Pulmonary artery endothelial cell (primary cell): Measurements from ENCODE around the gene MYO3A. TPM values are rescaled to one million over a fixed set of nuclear protein-coding genes. Genes with fewer than 3 reads are reported as not detected.

Experiments used
- DNase-seq: peaks from one replicate; pipeline ENCODE4 v3.0.0-alpha.2; 2011; ENCODE audit warnings: low read depth, low spot score
- total RNA-seq: library from RNA; depleted of rRNA; stranded (reverse); fragments of >200 nt; gene quantifications from 2 replicates; pipeline ENCODE4 v1.2.3, GENCODE V29; 2014

Gene MYO3A
- total RNA-seq, 1 donor from 2014 or later: not detected

DNA sequence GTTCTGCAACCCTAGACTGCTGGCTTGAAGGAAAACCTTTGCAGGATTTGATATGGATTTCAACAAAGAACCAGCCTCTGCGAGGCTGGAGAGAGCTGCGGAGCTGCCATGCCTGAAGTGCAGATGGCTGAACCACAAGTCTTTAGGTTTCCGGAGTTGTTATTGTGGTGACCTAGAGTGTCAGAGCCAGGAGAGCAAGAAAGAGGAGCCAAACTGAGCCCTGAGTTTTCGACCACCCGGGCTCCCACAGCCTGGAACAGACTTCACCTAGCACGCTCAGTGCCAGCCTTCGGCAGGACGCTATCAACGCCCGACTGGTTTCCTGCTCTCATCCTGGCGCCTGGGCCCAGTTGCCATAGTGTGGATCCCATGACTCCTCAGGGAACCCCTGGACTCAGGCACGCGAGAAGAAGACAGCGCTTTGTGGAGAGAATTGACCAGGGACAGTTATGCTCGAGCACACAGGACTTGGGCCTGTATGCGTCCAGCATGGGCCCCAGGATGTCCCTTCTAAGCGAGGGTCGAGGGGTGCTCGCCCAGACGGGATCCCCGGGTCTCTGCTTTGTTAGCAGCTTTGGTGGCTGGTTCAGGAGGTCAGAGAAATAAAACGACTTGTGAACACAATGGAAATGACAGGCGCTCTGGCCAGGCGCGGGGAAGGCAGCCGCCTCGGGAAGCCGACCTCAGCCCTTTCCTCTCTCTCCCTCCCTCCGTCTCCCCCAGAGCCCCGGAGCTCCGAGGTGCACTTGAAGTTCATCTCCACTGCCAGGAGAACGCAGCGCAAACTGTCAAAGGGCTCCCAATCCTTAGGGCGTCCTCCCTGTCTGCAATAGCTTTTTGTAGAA, 280.7 kb downstream of the MYO3A start:
- DNase-seq: no peak

DNA sequence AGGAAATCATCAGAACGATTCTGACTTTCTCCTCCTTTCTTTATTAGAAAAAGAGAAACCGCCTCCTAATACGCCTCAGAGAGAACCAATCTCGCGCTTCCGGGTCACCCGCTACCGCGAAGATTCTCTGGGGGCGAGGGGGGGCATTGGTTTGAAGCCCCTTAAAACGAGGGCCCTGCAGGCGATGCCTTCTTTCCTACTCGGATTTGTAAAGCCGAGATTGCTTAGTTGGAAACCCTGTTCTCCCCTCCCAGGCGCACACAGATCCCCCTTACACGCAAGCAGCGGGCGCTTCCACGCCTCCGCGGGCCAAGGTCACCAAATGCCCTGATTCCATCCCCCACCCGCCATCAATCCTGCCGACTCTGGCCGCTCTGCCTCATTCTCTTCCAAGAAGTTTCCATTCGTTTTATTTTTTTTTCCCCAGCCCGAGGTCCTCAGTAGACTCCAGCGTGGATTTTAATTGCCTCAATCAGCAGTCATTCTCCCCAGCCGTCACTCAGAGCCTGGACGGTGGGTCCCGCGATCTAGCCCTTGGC, 281.4 kb downstream of the MYO3A start:
- DNase-seq: no peak

DNA sequence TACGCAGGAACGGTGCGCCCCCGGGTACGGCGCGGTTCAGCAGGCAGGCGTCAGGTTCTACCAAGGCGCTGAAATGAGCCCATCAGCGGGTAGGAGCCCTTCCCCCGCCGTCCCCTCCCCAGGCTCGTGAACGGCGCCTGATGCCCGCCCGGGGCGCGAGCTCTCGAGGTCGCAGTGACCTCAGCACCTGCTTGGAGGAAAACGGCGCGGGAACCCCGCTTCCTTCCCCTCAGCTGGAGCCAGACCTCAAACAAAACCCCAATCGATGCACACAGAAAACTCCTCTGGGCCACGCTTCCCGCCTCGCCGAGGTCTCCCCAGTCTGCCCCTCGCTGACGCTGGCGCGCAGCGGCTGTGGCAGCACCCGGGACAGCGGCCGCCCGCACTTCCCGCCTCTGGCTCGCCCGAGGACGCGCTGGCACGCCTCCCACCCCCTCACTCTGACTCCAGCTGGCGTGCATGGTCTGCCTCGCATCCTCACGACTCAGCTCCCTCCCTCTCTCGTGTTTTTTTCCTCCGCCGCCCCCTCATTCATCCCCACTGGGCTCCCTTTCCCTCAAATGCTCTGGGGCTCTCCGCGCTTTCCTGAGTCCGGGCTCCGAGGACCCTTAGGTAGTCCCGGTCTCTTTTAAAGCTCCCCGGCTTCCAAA, 282.0 kb downstream of the MYO3A start:
- DNase-seq: no peak

DNA sequence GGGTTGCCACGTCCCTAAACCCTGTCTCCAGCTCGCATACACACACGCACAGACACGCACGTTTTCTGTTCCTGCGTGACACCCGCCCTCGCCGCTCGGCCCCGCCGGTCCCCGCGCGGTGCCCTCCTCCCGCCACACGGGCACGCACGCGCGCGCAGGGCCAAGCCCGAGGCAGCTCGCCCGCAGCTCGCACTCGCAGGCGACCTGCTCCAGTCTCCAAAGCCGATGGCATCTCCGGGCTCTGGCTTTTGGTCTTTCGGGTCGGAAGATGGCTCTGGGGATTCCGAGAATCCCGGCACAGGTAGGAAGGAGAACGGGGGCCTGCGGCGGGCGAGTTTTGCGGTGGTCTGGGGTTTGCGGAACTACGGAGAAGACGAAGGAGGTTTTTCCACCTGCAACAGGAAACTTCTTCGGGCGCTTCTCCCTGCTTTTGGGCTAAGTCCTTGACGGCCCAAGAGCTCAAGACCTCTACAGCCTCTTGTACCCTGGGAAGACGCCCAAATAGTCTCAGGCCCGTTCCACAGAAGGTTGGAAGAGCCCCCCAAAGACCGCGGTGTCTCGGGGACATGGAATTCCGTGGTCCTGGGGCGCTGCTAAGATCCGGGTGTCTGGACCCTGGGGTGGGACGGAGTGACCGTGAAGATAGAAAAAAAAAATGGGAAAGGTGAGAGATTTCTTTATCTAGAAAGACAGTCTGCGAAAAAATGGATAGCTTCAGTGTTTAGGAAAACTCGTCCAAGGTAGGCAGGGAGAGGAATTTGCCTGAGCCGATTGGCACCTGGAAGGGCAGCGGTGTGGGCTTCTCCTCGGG, 282.8 kb downstream of the MYO3A start, which contains the start of gene GAD2:
Gene GAD2 (plus strand): TSS at position 190 of the 811 bp plus-strand sequence. CDS start 36 bp downstream, at position 226.
- no peak for DNase-seq

DNA sequence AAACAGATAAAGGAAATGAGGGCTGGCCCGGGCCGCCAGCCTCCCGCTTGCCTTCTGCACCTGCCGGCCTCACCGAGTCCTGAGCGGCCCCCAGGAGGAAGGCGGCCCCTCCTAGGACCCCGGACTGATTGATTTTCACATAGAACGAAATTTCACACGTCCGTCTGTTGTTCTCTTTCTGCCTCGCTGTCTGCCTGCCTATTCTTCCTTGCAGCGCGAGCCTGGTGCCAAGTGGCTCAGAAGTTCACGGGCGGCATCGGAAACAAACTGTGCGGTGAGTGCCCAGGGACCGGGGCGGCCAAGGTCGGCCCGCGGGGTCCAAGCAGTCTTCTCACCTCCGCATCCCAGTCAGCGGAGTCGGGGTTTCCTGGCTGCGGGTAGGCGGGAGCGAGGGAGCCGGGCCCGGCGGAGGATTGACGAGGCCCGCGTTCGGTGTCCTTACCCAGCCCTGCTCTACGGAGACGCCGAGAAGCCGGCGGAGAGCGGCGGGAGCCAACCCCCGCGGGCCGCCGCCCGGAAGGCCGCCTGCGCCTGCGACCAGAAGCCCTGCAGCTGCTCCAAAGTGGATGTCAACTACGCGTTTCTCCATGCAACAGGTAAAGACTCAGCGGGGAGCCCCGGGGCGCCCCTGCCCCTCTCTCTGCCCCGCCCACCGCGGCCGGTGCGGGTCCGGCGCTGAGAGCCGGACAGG, 283.5 kb downstream of the MYO3A start:
- no peak for DNase-seq

DNA sequence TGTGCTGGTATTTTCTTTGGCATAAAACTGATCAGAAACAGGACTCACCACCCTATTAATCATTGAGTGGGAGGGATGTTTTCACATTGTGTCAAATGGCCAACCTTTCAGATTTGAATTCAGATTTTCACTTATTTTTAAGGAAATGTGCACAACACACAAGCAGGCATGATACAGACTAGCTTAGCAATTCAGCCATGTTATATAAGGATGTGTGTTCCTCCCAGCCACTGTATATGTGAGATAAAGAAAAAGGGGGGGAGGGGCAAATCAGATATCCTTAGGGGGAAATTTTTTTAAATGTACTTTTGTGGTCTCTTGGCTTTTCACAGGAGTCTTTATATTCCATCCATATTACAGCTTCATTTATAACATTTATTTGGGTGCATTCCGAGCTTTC, 285.6 kb downstream of the MYO3A start:
- no peak for DNase-seq

DNA sequence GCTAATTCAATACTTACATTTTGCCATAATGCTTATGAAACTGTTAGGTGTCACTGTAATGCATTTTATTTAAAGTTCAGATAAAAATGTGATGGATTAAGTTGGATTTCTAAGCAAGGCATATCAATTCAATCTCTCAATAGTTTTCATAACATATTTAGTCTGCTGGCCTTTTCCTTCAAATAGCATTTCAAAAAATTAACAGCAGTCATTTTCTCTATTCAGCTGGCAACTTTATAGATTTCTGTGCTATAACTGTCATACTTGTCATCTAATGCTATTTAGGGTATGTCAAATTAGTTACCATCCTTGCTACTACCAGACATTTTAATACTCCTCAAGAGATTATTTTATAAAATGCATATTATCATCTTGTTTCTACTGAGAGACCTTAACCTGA, 286.9 kb downstream of the MYO3A start:
- no peak for DNase-seq

DNA sequence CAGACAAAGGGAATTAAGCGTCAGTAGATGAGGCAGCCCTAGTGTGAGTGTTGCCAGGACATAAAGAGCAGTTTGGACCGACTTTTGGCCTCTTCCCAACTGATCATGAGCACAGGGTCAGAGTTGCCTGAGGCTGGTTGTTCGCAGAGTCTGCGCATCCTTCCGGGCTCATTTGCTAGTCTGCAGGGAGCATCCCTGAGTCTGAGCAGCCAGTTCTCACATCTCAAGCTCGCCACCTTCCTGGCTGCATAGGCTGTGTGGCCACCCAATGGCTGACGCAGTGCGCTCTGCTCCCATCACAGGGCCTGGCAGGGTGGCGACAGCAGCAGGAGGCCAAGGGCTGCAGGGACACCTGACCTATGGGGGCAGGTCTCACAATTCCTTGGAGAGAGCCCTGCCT, 287.5 kb downstream of the MYO3A start:
- DNase-seq: no peak

DNA sequence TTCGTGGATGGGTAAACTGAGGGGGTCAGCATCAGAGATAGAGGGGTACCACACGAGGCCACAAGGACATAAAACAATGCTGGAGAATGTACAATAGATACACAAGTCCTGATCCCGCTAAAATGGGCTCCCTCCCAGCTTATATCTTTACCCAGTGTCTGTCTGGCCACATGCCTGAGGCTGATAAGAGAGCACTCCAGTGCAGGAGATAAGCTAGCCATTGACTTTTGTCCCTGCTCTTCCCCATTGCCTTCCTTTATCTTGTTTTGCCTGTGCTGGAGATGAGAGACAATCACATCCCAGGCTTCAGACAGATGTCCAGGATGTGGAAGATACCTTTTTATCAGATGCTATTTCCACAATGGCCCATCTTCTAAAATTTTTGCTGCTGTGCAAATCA, 288.5 kb downstream of the MYO3A start:
- DNase-seq: no peak

DNA sequence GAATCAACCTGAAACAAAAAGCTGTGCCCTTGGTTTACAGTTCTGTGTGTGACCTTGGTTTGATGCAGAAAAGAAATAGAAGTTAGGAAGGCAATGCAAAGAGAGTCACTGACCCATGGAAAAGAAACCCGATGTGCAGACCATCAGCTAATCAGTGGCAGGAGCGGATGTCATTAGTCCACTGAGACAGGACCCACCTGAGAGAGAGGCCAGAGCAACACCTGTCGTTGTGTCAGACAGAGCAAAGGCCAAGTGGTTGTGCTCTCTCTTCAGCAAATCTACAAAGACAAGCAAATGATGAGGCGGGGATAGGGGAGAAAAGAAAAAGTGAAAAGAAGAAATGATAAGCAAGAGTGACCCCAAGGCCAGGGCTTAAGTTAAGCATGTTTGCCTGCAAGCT, 291.3 kb downstream of the MYO3A start:
- DNase-seq: no peak

DNA sequence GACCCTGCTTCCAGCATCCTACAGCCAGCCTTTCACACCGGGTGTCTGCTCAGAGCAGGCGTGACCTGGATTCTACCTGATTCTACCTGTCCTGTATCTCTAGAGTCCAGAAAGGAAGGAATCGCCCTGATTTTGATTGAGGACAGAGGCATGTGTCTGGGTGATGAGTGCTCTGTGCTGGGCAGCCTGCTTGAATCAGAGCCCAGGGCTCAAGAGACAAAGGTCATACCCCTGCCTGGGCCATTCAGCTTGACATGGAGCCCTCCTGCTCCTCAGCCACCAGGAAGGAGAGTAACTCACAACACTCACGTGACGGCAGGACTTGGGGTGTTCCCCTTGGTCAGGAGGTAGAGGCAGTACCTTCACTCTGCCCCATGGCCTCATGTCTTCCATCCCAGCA, 293.8 kb downstream of the MYO3A start:
- DNase-seq: no peak

DNA sequence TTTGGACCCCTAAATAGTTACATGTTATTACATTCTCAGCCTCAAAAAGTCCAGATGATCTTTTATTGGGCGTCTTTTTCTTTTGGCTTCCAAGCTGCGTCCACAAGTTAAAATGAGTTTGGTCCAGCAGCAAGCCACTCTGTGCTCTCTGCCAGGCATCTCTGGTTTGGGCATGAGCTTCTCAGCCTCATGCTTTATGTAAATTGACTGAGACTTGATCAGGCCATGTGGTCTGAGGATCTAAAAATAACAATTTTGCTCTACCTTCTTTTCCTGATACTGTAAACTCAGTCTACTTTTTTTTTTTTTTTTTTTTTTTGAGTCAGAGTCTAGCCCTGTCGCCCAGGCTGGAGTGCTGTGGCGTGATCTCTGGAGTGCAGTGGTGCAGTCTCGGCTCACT, 298.1 kb downstream of the MYO3A start:
- no peak for DNase-seq

DNA sequence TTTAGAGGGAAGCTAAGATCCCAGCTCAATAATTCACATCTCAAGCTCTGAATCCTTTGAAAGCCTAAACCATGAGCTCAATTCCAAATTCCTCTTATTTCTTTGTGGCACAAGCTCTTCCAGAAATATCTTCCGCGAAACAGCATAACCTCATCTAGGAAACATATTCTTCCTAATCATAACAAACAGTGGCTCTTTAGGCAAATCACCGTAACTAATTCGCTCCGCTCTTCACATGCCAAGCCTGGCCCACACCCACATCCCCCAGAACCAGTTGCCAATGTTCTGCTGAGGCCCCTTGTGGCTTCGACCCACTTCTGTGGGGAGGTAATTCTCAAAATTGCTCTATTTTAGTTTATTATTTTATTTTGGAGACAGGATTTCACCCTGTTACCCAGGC, 301.7 kb downstream of the MYO3A start:
- no peak for DNase-seq

DNA sequence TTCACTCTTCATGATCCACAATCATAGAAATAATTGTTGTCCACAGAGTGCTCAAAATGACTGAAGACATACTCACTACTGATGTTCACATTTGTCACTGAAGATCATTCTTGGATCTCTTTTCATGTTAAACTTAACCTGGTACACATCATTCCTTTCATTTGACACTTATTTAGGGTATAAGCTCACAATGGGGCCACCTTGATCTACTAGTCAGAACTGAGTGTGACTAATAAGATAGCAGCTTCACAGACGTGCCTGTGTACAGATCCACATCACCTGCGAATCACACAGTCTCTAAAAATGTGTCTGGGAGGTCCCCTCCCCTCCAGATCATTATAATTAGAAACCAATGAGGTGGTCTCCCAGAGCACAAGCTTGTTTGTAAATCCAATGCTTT, 304.3 kb downstream of the MYO3A start:
- DNase-seq: no peak

DNA sequence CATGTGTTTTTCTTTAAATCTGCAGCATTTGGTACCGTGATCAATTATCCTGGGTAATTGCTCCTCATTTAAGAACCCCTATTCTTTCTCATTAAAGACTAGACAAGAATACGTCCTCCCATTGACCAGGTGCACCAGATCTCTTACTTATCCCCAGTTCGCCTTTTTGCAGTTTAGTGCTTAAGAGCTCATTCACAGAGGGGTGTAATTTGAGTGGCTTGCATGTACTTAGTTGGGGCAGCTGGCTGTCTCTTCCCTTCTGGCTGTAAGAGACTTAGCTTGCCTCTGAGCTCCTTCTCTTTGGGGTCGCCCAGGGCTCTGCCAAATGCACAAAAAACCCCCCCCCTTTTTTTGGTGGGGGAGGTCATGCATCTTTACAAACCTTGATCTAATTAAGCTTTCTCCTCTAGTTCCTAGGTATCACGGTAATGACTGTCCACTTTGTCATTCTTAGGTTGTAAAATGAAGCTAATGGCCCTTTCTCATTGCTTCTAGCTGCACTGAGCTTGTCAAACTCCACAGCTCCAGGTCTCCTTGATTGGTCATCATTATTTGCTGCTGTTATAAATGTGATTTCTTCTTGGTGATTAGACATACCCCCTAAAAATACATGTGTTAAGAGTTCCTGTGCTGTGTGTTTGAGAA, 308.8 kb downstream of the MYO3A start:
- DNase-seq: no peak

DNA sequence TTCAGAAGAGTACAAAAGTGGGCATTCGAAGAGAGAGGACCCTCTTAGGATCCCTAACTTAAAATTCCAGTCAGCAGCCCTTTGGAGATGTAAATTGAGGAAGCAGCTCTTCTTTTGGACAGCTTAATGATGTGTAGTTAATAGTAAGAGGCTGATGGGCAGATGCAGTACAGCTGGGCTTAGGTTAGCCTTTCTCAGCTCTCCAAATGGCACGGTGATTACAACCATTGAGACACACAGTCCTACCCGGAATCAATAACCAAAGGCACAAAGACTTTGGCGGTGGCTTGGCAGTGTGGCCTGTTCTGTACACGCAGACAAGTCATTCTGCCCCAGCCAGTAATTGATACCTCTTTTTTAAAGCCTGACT, 309.3 kb downstream of the MYO3A start:
- no peak for DNase-seq

DNA sequence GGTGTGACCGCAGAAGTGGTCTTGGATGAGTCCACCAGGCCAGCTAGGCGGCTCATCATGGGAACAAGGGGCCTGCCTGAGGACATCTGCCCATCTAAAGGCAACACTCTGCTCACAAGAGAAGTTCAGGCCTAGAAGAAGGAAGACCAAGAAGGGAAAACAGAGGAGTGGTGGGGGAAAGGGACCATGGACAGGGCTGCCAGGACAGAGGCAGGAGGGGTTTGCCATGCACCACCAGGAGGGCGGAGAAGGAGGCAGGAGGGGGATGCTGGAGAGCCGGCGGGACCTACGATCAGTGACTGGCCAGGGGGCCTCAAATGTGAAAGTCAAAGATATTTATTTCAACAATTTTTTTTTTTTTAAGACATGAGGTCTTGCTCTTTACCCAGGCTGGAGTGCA, 315.7 kb downstream of the MYO3A start:
- no peak for DNase-seq

DNA sequence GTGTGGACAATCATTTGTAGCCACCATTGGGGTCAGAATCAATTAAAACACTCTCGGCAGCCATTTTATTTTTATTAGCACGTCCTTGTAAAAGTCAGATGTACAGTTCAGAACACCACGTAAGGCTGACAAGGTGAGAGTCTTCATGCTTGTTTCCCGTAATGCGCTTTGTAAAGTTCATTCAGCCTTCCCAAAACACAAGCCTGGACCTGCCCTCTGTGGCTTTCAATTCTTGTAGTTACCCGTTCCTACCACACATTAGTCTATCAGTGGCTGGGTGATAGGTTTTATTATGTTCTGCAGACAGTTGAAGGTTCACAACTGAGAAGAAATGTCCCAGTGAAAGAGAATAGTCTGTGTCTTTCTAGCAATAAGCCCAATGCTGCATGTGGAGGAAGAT, 317.9 kb downstream of the MYO3A start:
- DNase-seq: no peak

DNA sequence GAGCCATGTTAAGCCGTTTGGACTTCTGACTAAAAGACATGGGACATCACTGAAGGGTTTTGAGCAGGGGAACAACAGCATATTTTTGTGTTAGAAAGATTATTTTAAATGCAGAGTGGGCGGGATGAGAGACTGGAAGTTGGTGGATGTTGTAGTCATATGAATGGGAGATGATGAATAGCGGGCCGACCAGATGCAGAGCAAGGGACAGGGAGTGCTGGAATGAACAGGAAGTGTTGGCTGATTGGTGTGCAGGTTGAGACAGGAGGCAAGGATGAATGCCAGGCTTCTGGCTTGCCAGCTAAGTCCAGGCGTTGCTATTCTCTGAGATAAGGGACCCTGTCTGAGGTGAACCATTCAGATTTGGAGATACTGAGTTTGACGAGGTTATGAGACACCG, 320.6 kb downstream of the MYO3A start:
- DNase-seq: no peak

DNA sequence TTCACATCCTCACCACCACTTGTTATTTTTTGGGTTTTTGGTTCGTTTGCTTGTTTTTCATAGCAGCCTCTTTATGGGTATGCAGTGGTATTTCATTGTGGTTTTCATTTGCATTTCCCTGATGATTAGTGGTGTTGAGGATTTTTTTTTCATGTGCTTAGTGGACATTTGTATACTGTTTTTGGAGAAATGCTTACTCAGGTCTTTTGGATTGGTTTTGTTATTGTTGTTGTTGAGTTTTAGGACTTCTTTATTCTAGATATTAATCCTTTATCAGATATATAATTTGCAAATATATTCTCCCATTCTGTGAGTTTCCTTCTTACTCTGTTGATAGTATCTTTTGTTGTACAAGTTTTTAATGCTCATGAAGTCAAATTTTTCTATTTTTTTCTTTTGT, 325.3 kb downstream of the MYO3A start:
- DNase-seq: no peak
